Measurements from ENCODE around the gene ISOC2.

- TF ChIP-seq, protein P1, sequence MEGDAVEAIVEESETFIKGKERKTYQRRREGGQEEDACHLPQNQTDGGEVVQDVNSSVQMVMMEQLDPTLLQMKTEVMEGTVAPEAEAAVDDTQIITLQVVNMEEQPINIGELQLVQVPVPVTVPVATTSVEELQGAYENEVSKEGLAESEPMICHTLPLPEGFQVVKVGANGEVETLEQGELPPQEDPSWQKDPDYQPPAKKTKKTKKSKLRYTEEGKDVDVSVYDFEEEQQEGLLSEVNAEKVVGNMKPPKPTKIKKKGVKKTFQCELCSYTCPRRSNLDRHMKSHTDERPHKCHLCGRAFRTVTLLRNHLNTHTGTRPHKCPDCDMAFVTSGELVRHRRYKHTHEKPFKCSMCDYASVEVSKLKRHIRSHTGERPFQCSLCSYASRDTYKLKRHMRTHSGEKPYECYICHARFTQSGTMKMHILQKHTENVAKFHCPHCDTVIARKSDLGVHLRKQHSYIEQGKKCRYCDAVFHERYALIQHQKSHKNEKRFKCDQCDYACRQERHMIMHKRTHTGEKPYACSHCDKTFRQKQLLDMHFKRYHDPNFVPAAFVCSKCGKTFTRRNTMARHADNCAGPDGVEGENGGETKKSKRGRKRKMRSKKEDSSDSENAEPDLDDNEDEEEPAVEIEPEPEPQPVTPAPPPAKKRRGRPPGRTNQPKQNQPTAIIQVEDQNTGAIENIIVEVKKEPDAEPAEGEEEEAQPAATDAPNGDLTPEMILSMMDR (IDR thresholded peaks at IDR 0.05; ENCODE audit: poor library complexity), result no peak
- TF ChIP-seq EZH2 (IDR thresholded peaks at IDR 0.05; ENCODE audit: borderline replicate concordance) (no peak), EZH2phosphoT487 (IDR thresholded peaks at IDR 0.05; ENCODE audit: low read depth, severe bottlenecking, unreplicated experiment) (no peak)
Measured at GRCh38 chr19:55459551-55459949, 1.9 kb downstream of the ISOC2 start.

Data from hepatocyte (in vitro differentiated cells).